SK-N-SH (cell line): ENCODE measurements around the gene SYNJ1.

Experiments
- EZH2phosphoT487 ChIP-seq: fragments of 200-600 bp; sonication (generic); IDR thresholded peaks from 2 replicates; pipeline ENCODE4 v1.6.1; 2017; ENCODE audit warnings: low read depth, mixed run types, mild to moderate bottlenecking, antibody characterized with exemption, moderate library complexity, borderline replicate concordance
- JUND ChIP-seq: IDR thresholded peaks from 2 replicates; pipeline ENCODE4 v1.4.0; 2012
- MXI1 ChIP-seq: IDR thresholded peaks from 2 replicates; pipeline ENCODE4 v1.6.1; 2012; ENCODE audit warnings: mild to moderate bottlenecking, low read depth, low read length, improper control_type of control experiment
- POLR2AphosphoS5 ChIP-seq: IDR thresholded peaks from 2 replicates; pipeline ENCODE4 v1.6.1; 2012; ENCODE audit warnings: low read depth, low read length
- RXRA ChIP-seq: IDR thresholded peaks from 2 replicates; pipeline ENCODE4 v1.4.0; 2012; ENCODE audit warnings: low read depth, mild to moderate bottlenecking, borderline replicate concordance
- TAF1 ChIP-seq: IDR thresholded peaks from 2 replicates; pipeline ENCODE4 v1.6.1; 2012; ENCODE audit warnings: low read depth, mild to moderate bottlenecking, low read length, moderate library complexity, borderline replicate concordance
- TCF12 ChIP-seq: IDR thresholded peaks from 2 replicates; pipeline ENCODE4 v1.4.0; 2012
- YY1 ChIP-seq: IDR thresholded peaks from 2 replicates; pipeline ENCODE4 v1.4.0; 2012; ENCODE audit warnings: low read depth, mild to moderate bottlenecking
- TF ChIP-seq, protein P1 (sequence below): fragments of 150-350 bp; IDR thresholded peaks from 2 replicates; pipeline ENCODE4 v1.6.1; 2017; ENCODE audit warnings: antibody characterized with exemption, low read length, low read depth, borderline replicate concordance
- TF ChIP-seq, protein P2 (sequence below): fragments of 200-600 bp; sonication (generic); IDR thresholded peaks from 2 replicates; pipeline ENCODE4 v1.6.1; 2017; ENCODE audit warnings: antibody characterized with exemption, mild to moderate bottlenecking, moderate library complexity
- TF ChIP-seq, protein P3 (sequence below): fragments of 150-350 bp; IDR thresholded peaks from 2 replicates; pipeline ENCODE4 v1.6.1; 2016; ENCODE audit warnings: mild to moderate bottlenecking, low read depth, low read length
- TF ChIP-seq, protein P4 (sequence below): IDR thresholded peaks from 2 replicates; pipeline ENCODE4 v1.4.0; 2012; ENCODE audit warnings: low read depth

- TF ChIP-seq JUND (no peak), EZH2phosphoT487 (no peak), TAF1 (no peak), TCF12 (no peak), YY1 (no peak), POLR2AphosphoS5 (no peak), RXRA (no peak), MXI1 (no peak)
- TF ChIP-seq, protein P1, sequence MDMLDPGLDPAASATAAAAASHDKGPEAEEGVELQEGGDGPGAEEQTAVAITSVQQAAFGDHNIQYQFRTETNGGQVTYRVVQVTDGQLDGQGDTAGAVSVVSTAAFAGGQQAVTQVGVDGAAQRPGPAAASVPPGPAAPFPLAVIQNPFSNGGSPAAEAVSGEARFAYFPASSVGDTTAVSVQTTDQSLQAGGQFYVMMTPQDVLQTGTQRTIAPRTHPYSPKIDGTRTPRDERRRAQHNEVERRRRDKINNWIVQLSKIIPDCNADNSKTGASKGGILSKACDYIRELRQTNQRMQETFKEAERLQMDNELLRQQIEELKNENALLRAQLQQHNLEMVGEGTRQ: no peak
- TF ChIP-seq, protein P2, sequence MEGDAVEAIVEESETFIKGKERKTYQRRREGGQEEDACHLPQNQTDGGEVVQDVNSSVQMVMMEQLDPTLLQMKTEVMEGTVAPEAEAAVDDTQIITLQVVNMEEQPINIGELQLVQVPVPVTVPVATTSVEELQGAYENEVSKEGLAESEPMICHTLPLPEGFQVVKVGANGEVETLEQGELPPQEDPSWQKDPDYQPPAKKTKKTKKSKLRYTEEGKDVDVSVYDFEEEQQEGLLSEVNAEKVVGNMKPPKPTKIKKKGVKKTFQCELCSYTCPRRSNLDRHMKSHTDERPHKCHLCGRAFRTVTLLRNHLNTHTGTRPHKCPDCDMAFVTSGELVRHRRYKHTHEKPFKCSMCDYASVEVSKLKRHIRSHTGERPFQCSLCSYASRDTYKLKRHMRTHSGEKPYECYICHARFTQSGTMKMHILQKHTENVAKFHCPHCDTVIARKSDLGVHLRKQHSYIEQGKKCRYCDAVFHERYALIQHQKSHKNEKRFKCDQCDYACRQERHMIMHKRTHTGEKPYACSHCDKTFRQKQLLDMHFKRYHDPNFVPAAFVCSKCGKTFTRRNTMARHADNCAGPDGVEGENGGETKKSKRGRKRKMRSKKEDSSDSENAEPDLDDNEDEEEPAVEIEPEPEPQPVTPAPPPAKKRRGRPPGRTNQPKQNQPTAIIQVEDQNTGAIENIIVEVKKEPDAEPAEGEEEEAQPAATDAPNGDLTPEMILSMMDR: no peak
- TF ChIP-seq, protein P3, sequence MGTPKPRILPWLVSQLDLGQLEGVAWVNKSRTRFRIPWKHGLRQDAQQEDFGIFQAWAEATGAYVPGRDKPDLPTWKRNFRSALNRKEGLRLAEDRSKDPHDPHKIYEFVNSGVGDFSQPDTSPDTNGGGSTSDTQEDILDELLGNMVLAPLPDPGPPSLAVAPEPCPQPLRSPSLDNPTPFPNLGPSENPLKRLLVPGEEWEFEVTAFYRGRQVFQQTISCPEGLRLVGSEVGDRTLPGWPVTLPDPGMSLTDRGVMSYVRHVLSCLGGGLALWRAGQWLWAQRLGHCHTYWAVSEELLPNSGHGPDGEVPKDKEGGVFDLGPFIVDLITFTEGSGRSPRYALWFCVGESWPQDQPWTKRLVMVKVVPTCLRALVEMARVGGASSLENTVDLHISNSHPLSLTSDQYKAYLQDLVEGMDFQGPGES: no peak
- TF ChIP-seq, protein P4, sequence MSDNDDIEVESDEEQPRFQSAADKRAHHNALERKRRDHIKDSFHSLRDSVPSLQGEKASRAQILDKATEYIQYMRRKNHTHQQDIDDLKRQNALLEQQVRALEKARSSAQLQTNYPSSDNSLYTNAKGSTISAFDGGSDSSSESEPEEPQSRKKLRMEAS: no peak
Measured at GRCh38 chr21:32747396-32747795, 19.6 kb upstream of the SYNJ1 start.
